ENCODE results near the gene LCN12. TPM values are rescaled to one million over a fixed set of nuclear protein-coding genes. Genes with fewer than 3 reads are reported as not detected.

LCN12 gene
- total RNA-seq, 1 experiment from 2014 or later, result 2.1 TPM

- H4K8ac ChIP-seq (replicated peaks; ENCODE audit: insufficient read length, low read depth, low read length), result no peak overlapping the region
Observed at GRCh38 chr9:136944212-136944518, 7.9 kb upstream of the LCN12 start.

More at GRCh38 chr9:136944212-136944518, 7.9 kb upstream of the LCN12 start:
- no peak overlapping the region for H2AFZ ChIP-seq (ENCODE audit: low read length)
- TF ChIP-seq CTCF (conservative IDR thresholded peaks at IDR 0.05), result no peak
- no CpG with 5 or more reads among the region's 45 CpGs for WGBS (ENCODE audit: extremely low coverage, insufficient read length, low lambda C conversion rate)
- H3K79me1 ChIP-seq (ENCODE audit: insufficient read depth, low read depth, low read length, poor library complexity, severe bottlenecking), result no peaks in the 10 kb centered on the region
- peak overlapping the region; percentile 68 to 82 for H3K4me3 Mint-ChIP-seq
- no peaks in the 10 kb centered on the region for H3K27me3 ChIP-seq (ENCODE audit: insufficient read depth, low read length)
- H2BK12ac ChIP-seq (ENCODE audit: insufficient read length, low read depth, low read length), result no peak overlapping the region
- no peak overlapping the region for H2BK120ac ChIP-seq (ENCODE audit: low read depth, low read length, poor library complexity, severe bottlenecking)
- H2BK20ac ChIP-seq (ENCODE audit: low read depth, low read length, poor library complexity, severe bottlenecking), result no peak overlapping the region
- no peak overlapping the region for H2BK15ac ChIP-seq (ENCODE audit: low read depth, low read length)
- H3K4me2 ChIP-seq (ENCODE audit: insufficient read depth, insufficient read length, low read length), result peak overlapping the region; percentile 60
- no peak overlapping the region for H3K18ac ChIP-seq (ENCODE audit: insufficient read length, low read depth, low read length)
- no peak for DNase-seq
- H3K9me3 ChIP-seq (ENCODE audit: control insufficient read depth, low read depth, low read length), result no peaks in the 10 kb centered on the region
- H2AK5ac ChIP-seq (ENCODE audit: insufficient read length, low read length), result no peak overlapping the region
- no peaks in the 10 kb centered on the region for H3K4me1 ChIP-seq (ENCODE audit: insufficient read depth, low read length)
- H3K23ac ChIP-seq (ENCODE audit: insufficient read length, low read depth, low read length), result no peak overlapping the region
- no peaks in the 10 kb centered on the region for H3K9me3 Mint-ChIP-seq
- H3K36me3 Mint-ChIP-seq (ENCODE audit: insufficient read depth in 1 of 3, low read depth in 3 of 3), result peaks cover 2 to 33% (median 28%) of the 10 kb centered on the region in 3 experiments; a peak in 5 of 7 replicates
- H3K27me3 Mint-ChIP-seq (ENCODE audit: low read depth), result peaks cover 3% of the 10 kb centered on the region; the same call in 1 of the 2 replicates
- no peak overlapping the region for H2BK5ac ChIP-seq (ENCODE audit: insufficient read length, low read length)
- H4K20me1 ChIP-seq (ENCODE audit: control insufficient read depth, insufficient read depth, insufficient read length), result no peaks in the 10 kb centered on the region
- H3K14ac ChIP-seq (ENCODE audit: insufficient read depth, low read length), result no peak overlapping the region
- no peak overlapping the region for H3T11ph ChIP-seq (ENCODE audit: low read length)
- H3K4me1 Mint-ChIP-seq, result peaks cover 10 to 18% of the 10 kb centered on the region in 2 experiments
- no peak overlapping the region for H3K56ac ChIP-seq (ENCODE audit: insufficient read length, low read depth, low read length)
- H3K79me2 ChIP-seq (ENCODE audit: insufficient read depth, low read length), result no peaks in the 10 kb centered on the region
- H3K27ac Mint-ChIP-seq, result no peak overlapping the region
- no peak overlapping the region for H3K9ac ChIP-seq (ENCODE audit: extremely low read depth, insufficient read length, low read length)
- H3K27ac ChIP-seq (ENCODE audit: insufficient read length, low read depth, low read length), result no peak overlapping the region
- no peak overlapping the region for H4K5ac ChIP-seq (ENCODE audit: insufficient read length, low read depth, low read length)
- H4K91ac ChIP-seq (ENCODE audit: insufficient read length, low read depth, low read length), result no peak overlapping the region
- H3K4ac ChIP-seq (ENCODE audit: low read depth, low read length), result no peak overlapping the region
- peaks cover 3% of the 10 kb centered on the region for H3K23me2 ChIP-seq (ENCODE audit: insufficient read length, low read depth, low read length, poor library complexity, severe bottlenecking)
